Measurements from ENCODE around the gene ATP8A2.

- TF ChIP-seq CTCF (IDR thresholded peaks at IDR 0.05) (no peak), POLR2A (IDR thresholded peaks at IDR 0.05) (no peak)
Observed at GRCh38 chr13:26012995-26013394, 641.2 kb downstream of the ATP8A2 start.

Data from heart left ventricle (tissue), 13 donors.